ENCODE results near the gene LRP1B.

The LRP1B gene

GRCh38 chr2:141118836-141119235, 1012.0 kb downstream of the LRP1B start:
- no peak for DNase-seq (ENCODE audit: low spot score)

DNA sequence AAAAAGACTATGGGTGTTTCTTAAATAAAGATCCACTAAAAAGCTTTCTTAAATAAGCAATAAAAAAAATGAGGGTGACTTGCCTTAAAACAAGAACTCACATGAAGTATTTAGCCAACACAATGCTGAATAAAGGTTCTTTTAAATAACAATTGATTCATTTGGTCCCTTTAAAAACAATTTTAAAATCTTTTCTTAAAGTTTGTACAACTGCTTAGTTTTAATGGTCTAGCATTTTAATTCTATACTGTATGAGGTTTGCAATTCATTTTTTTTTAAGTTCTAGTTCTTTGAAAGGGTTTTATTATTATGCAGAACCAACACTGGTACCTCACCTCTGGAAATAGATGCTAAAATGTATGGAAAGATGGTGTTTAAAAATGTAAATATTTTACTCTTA, 1017.5 kb downstream of the LRP1B start:
- DNase-seq (ENCODE audit: low spot score) = no peak

GRCh38 chr2:141109633-141110032, 1021.2 kb downstream of the LRP1B start:
- DNase-seq (ENCODE audit: low spot score) = no peak

DNA sequence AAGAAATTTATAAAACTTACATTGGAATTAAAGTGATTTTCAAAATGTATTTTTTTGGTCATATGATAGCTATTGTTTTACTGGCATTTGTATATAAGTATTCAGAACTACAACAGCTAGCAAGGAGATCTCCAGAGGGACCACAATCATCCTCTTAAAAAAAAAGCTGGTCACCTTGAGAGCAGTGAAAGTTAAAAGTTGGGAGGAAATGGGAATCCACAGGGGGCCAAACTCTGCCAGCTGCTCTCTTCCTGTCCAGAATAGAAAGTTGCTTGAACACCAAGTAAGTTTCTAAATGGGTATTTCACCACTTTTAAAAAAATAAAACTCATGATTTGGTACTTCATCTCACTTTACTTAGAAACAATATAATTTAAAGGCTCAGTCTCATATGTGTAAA, 1025.1 kb downstream of the LRP1B start:
- DNase-seq (ENCODE audit: low spot score) = no peak

DNA sequence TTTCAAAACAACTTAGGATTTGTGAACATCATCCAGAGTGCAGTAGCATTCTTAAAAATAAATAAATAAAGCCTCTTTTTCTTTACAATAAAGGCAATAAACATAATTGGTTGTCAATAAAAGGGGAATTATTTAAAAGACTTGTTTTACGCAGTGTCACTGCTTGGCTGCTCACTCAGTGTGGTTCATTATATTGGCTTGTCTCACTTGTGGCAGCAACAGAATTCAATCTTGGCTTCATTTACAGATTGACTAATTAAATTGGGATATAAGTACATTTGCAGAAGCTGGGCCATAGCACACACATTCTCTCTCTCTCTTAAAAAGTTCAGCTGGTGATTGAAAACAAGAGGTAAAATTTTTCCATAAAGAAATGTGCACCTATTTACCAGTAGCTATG, 1027.6 kb downstream of the LRP1B start:
- no peak for DNase-seq (ENCODE audit: low spot score)

- DNase-seq (ENCODE audit: low spot score) = no peak
Measured at GRCh38 chr2:141079231-141079630, 1051.6 kb downstream of the LRP1B start.

GRCh38 chr2:141075753-141076152, 1055.1 kb downstream of the LRP1B start:
- DNase-seq (ENCODE audit: low spot score) = no peak

GRCh38 chr2:141068053-141068682, 1062.6 kb downstream of the LRP1B start:
- DNase-seq (ENCODE audit: low spot score) = no peak

DNA sequence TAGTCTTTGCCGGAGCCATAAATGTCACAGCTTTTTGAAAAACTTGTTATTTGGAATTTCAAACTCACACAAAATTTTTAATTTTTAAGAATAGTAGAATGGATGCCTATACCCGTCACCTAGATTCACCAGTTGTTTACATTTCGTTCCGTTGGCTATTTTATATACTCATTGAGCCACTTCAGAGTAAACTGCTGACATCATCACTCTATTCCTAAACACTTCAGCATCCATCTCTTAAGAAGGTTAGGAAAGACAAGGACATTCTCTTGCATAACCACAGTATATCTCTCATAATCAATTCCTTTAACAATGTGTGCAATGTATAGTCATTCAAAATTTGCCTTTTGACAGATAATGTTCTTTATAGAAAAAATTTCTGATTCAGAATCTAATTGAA, 1065.8 kb downstream of the LRP1B start:
- no peak for DNase-seq (ENCODE audit: low spot score)

GRCh38 chr2:141063406-141063805, 1067.4 kb downstream of the LRP1B start:
- no peak for DNase-seq (ENCODE audit: low spot score)

DNA sequence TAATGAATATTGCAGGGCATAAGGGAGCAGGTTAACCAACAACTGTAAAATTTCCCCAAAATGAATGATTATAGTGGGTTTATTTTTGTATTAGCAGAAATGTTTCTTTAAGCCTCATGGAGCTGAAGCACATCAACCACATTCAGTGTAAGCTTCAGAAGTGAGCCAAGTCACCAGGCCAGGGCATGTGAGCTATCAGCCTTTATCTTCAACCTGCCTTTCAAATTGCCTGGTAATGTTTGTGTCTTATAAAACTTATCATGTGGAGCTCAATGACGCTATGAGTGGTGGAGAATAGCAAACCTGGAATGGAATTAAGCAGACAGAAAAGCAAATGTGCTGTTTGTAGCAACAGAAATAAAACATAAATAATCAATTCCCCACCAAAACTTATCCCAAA, 1068.4 kb downstream of the LRP1B start:
- DNase-seq (ENCODE audit: low spot score) = no peak

DNA sequence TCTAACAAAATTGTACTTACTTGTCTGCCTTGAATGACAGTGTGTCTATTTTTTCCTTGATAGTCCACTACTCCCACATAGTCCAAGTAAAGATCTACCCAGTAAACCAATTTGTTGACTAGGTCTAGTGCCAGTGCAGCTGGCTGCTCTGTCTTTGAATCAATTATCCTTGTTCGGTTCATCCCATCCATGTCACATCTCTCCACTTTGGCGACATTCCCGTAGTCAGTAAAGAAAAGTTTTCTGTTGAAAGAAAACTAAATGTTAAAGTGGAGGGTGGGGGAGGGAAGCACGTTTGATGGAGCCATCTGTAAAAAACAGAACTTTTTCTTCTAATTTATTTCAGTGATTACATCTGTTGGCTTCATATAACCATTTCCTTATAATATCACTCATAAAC, 1068.8 kb downstream of the LRP1B start:
- no peak for DNase-seq (ENCODE audit: low spot score)

GRCh38 chr2:141058556-141058955, 1072.3 kb downstream of the LRP1B start:
- DNase-seq (ENCODE audit: low spot score) = no peak

GRCh38 chr2:141055531-141055930, 1075.3 kb downstream of the LRP1B start:
- DNase-seq (ENCODE audit: low spot score) = peak; percentile 92

GRCh38 chr2:141048951-141049350, 1081.9 kb downstream of the LRP1B start:
- no peak for DNase-seq (ENCODE audit: low spot score)

GRCh38 chr2:141041281-141041680, 1089.5 kb downstream of the LRP1B start:
- peak; percentile 9 for DNase-seq (ENCODE audit: low spot score)

- no peak for DNase-seq (ENCODE audit: low spot score)
Measured at GRCh38 chr2:141038341-141038740, 1092.5 kb downstream of the LRP1B start.

DNA sequence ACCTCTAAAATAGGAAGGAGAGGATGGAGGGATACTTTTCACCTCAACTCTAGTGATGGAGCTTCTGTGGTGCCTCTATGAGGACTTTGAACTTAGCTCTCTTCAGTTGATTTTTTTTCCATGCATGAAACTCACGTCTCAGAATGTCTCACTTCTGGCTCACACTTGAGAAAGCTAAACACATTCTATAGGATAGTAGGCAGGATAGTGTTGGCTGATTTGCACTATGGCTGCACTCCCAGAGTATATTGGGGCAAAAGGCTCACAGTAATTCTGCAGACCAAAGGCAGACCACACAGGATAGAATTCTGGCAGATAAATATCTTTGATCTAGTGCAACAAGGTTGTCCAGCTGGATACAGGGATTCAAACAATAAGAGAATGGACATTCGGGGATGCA, 1093.5 kb downstream of the LRP1B start:
- no peak for DNase-seq (ENCODE audit: low spot score)

GRCh38 chr2:141035846-141036420, 1094.9 kb downstream of the LRP1B start:
- no peak for DNase-seq (ENCODE audit: low spot score)

GRCh38 chr2:141029428-141030078, 1101.3 kb downstream of the LRP1B start:
- no peak for DNase-seq (ENCODE audit: low spot score)

GRCh38 chr2:141027221-141027620, 1103.6 kb downstream of the LRP1B start:
- DNase-seq (ENCODE audit: low spot score) = no peak

GRCh38 chr2:141021611-141022010, 1109.2 kb downstream of the LRP1B start:
- peak; percentile 31 for DNase-seq (ENCODE audit: low spot score)

DNA sequence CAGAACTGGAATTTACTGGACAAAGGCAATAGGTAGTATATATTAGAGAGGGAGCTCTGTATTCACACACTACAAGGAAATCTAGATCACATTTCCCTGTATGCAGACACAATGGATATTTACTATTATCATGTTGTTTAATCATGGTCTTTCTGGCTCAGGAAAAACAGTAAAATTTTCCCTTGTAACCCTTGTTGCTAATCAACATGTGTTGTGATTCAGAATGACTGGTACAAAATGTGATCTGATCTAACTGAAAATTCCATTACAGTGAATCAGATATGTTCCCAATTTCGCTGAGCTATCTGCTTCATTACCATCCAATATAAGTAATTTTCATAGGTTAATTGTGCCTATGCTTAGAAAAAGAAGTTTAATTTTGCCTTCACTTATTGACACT, 1109.7 kb downstream of the LRP1B start:
- DNase-seq (ENCODE audit: low spot score) = peak; percentile 82

DNA sequence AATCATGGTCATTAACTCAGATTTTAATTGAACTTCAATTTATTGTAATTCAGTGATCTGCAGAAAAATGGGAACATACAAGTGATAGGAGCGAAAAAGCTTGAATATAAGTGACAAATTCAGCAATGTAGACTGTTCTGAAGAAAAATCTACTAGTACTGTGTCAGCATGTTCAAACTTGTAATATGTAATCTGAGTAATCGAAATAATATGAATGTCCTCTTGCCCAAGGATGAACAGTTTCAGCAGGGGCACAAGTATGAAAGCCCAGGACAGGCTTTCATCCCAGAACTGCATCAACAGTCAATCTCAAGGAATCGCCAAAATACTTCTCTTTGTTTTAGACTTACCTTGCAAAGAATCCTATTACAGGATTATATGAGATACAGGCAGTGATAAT, 1110.5 kb downstream of the LRP1B start:
- DNase-seq (ENCODE audit: low spot score) = peak; percentile 1
